ENCODE data around the gene SYT2. TPM values are rescaled to one million over a fixed set of nuclear protein-coding genes. Genes with fewer than 3 reads are reported as not detected.
"Not testable (repeated sequence)": the region's sequence is repeated elsewhere in the genome, so short reads cannot be mapped to it uniquely, and the experiment has no call there.

The SYT2 gene
- total RNA-seq, 1 donor = not detected

- DNase-seq (ENCODE audit: low read depth) = no peak
- no peak for TF ChIP-seq CTCF (IDR thresholded peaks at IDR 0.05; ENCODE audit: insufficient read depth, low read depth, low read length)
- H3K4me3 ChIP-seq (ENCODE audit: low read depth, low read length) = no peak overlapping the region
Observed at GRCh38 chr1:202638019-202638700, 72.1 kb downstream of the SYT2 start.

- not testable (repeated sequence) for H3K4me3 ChIP-seq (ENCODE audit: low read depth, low read length); DNase-seq (ENCODE audit: low read depth)
Observed at GRCh38 chr1:202637321-202638018, 72.8 kb downstream of the SYT2 start.

GRCh38 chr1:202636171-202636570 lies 74.1 kb downstream of the SYT2 start:
- H3K4me3 ChIP-seq (ENCODE audit: low read depth, low read length); DNase-seq (ENCODE audit: low read depth): not testable (repeated sequence)

GRCh38 chr1:202632241-202632640 lies 78.0 kb downstream of the SYT2 start:
- no peak for DNase-seq (ENCODE audit: low read depth)
- TF ChIP-seq CTCF (IDR thresholded peaks at IDR 0.05; ENCODE audit: insufficient read depth, low read depth, low read length) = no peak
- H3K4me3 ChIP-seq (ENCODE audit: low read depth, low read length) = no peak overlapping the region

GRCh38 chr1:202631076-202631923 lies 79.0 kb downstream of the SYT2 start:
- H3K4me3 ChIP-seq (ENCODE audit: low read depth, low read length) = no peak overlapping the region
- no peak for DNase-seq (ENCODE audit: low read depth)
- no peak for TF ChIP-seq CTCF (IDR thresholded peaks at IDR 0.05; ENCODE audit: insufficient read depth, low read depth, low read length)

- no peak for TF ChIP-seq CTCF (IDR thresholded peaks at IDR 0.05; ENCODE audit: insufficient read depth, low read depth, low read length)
- no peak for DNase-seq (ENCODE audit: low read depth)
- H3K4me3 ChIP-seq (ENCODE audit: low read depth, low read length) = no peak overlapping the region
Observed at GRCh38 chr1:202630541-202630940, 79.7 kb downstream of the SYT2 start.

- DNase-seq (ENCODE audit: low read depth); H3K4me3 ChIP-seq (ENCODE audit: low read depth, low read length): not testable (repeated sequence)
Observed at GRCh38 chr1:202630096-202630495, 80.2 kb downstream of the SYT2 start.

- H3K4me3 ChIP-seq (ENCODE audit: low read depth, low read length); DNase-seq (ENCODE audit: low read depth): not testable (repeated sequence)
Observed at GRCh38 chr1:202629257-202629811, 80.9 kb downstream of the SYT2 start.
